ENCODE results near the gene TBC1D3I. TPM values are rescaled to one million over a fixed set of nuclear protein-coding genes. Genes with fewer than 3 reads are reported as not detected.

The TBC1D3I gene
- total and polyA plus RNA-seq, 2 experiments from 2014 or later: 0.11 TPM; not detected in 1

DNA sequence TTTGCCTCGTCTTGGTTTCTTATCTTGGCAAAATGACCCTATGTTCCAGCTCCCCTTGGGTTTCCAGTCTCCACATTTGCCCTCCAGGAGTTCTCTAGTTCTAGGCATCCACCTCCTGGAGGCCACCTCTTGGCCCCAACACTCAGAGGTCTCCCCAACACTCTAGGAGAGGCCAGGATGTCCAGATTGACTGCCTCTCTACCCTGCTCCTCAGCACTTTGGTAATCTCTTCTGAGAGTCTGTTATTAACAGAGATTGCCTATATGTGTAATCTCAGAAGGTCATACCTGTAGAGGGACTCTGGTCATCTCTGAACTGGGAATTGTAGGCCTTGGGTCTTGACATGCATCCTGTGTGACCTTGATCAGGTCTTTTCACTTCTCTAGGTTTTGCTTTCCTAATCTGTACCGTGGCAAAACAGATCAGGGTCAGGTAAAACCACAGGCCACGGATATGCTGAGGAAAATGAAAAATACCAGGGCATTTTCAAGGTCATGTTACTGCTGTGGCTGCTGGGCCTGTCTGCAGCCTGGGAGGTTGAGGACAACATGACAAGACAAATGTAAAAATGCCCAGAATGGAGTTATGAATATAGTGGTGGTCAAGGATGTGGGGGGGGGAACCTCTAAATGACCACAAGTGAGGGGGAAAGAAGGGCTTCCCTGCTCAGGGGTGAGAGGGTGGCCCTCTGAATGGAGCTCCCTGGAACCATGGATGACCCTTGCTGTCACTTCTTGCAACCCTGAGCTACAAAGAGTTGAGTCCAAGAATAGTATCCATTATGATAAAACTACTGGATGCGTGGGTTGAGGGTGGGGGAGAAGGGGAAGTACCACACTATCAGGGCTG is 58.5 kb downstream of the TBC1D3I start:
- Histone ChIP-seq H3K9me2 (ENCODE audit: insufficient read depth) (no peaks in the 10 kb centered on the region), H3K4me3 (no peak overlapping the region), H3K27me3 (ENCODE audit: insufficient read depth) (no peaks in the 10 kb centered on the region), H3K4me1 (ENCODE audit: insufficient read depth) (peaks cover 8% of the 10 kb centered on the region), H3K27ac (ENCODE audit: low read depth) (no peak overlapping the region), H3K36me3 (ENCODE audit: insufficient read depth) (no peaks in the 10 kb centered on the region), H4K20me1 (replicated peaks; ENCODE audit: insufficient read depth) (no peaks in the 10 kb centered on the region), H2AFZ (no peak overlapping the region), H3K79me2 (replicated peaks; ENCODE audit: insufficient read depth) (no peaks in the 10 kb centered on the region), H3K4me2 (no peak overlapping the region), H3F3A (replicated peaks; ENCODE audit: low read depth) (no peaks in the 10 kb centered on the region)
- peaks cover 1% of the 10 kb centered on the region for H3K27me3 Mint-ChIP-seq (ENCODE audit: insufficient read depth, low read depth, poor library complexity)
- H3K27ac Mint-ChIP-seq: no peak overlapping the region
- H3K9me3 Mint-ChIP-seq: no peaks in the 10 kb centered on the region
- DNase-seq (ENCODE audit: low spot score) (no peak), ATAC-seq (no peak)
- peaks cover 8% of the 10 kb centered on the region for H3K4me1 Mint-ChIP-seq
- no peaks in the 10 kb centered on the region for H3K36me3 Mint-ChIP-seq (ENCODE audit: low read depth)
- TF ChIP-seq CTCF (conservative IDR thresholded peaks at IDR 0.05; ENCODE audit: low read depth in 2 of 2) (no peak), EZH2 (IDR thresholded peaks at IDR 0.05; ENCODE audit: low read depth, unreplicated experiment) (no peak), ZNF114 (CRISPR knock-in tag; IDR thresholded peaks at IDR 0.05) (no peak), POLR2AphosphoS5 (IDR thresholded peaks at IDR 0.05; ENCODE audit: low read depth) (no peak), ETS1 (IDR thresholded peaks at IDR 0.05) (no peak), NANOG (IDR thresholded peaks at IDR 0.05; ENCODE audit: borderline replicate concordance) (no peak), CREB1 (CRISPR knock-in tag; IDR thresholded peaks at IDR 0.05; ENCODE audit: low read depth) (no peak), ZNF331 (CRISPR knock-in tag; IDR thresholded peaks at IDR 0.05; ENCODE audit: low read depth) (no peak), STAT1 (IDR thresholded peaks at IDR 0.05; ENCODE audit: unreplicated experiment) (no peak), JUNB (IDR thresholded peaks at IDR 0.05; ENCODE audit: unreplicated experiment) (no peak), EZH2phosphoT487 (IDR thresholded peaks at IDR 0.05; ENCODE audit: unreplicated experiment) (no peak)
- TF ChIP-seq, protein P1, sequence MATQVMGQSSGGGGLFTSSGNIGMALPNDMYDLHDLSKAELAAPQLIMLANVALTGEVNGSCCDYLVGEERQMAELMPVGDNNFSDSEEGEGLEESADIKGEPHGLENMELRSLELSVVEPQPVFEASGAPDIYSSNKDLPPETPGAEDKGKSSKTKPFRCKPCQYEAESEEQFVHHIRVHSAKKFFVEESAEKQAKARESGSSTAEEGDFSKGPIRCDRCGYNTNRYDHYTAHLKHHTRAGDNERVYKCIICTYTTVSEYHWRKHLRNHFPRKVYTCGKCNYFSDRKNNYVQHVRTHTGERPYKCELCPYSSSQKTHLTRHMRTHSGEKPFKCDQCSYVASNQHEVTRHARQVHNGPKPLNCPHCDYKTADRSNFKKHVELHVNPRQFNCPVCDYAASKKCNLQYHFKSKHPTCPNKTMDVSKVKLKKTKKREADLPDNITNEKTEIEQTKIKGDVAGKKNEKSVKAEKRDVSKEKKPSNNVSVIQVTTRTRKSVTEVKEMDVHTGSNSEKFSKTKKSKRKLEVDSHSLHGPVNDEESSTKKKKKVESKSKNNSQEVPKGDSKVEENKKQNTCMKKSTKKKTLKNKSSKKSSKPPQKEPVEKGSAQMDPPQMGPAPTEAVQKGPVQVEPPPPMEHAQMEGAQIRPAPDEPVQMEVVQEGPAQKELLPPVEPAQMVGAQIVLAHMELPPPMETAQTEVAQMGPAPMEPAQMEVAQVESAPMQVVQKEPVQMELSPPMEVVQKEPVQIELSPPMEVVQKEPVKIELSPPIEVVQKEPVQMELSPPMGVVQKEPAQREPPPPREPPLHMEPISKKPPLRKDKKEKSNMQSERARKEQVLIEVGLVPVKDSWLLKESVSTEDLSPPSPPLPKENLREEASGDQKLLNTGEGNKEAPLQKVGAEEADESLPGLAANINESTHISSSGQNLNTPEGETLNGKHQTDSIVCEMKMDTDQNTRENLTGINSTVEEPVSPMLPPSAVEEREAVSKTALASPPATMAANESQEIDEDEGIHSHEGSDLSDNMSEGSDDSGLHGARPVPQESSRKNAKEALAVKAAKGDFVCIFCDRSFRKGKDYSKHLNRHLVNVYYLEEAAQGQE (IDR thresholded peaks at IDR 0.05; ENCODE audit: unreplicated experiment): no peak
- H3K4me3 Mint-ChIP-seq: no peak overlapping the region
